GM19455 (cell line): ENCODE measurements around the gene TMEM191B.
"Not testable (repeated sequence)": the region's sequence is repeated elsewhere in the genome, so short reads cannot be mapped to it uniquely, and the experiment has no call there.

Source experiments
- ATAC-seq: cut with Tn5 transposase; IDR thresholded peaks from one replicate; pipeline ENCODE4 v1.9.1; 2021; ENCODE audit not compliant: unreplicated experiment

Gene TMEM191B

GRCh38 chr22:18527752-18528596 lies at the start of gene TMEM191B:
TMEM191B (plus strand) TSS chr22:18527802; CDS start chr22:18527981, 179 bp downstream.
- ATAC-seq: peak; percentile 16

GRCh38 chr22:18496227-18496626 lies 31.4 kb upstream of the TMEM191B start:
- not testable (repeated sequence) for ATAC-seq

- not testable (repeated sequence) for ATAC-seq
Observed at GRCh38 chr22:18511327-18511726, 16.3 kb upstream of the TMEM191B start.

GRCh38 chr22:18512378-18512777 lies 15.2 kb upstream of the TMEM191B start:
- not testable (repeated sequence) for ATAC-seq

GRCh38 chr22:18513454-18513853 lies 14.1 kb upstream of the TMEM191B start:
- ATAC-seq: not testable (repeated sequence)

- ATAC-seq: not testable (repeated sequence)
Observed at GRCh38 chr22:18518061-18518460, 9.5 kb upstream of the TMEM191B start, which contains the start of gene GGTLC3. GGTLC3 (minus strand) TSS chr22:18518161; CDS start chr22:18517897, 264 bp downstream.

- not testable (repeated sequence) for ATAC-seq
Observed at GRCh38 chr22:18522762-18523161, 4.8 kb upstream of the TMEM191B start.

GRCh38 chr22:18523328-18523727 lies 4.3 kb upstream of the TMEM191B start:
- not testable (repeated sequence) for ATAC-seq

- ATAC-seq: peak; percentile 65
Observed at GRCh38 chr22:18528597-18529415, 1.2 kb downstream of the TMEM191B start.

GRCh38 chr22:18529416-18530145 lies 2.0 kb downstream of the TMEM191B start:
- peak; percentile 25 for ATAC-seq

- not testable (repeated sequence) for ATAC-seq
Observed at GRCh38 chr22:18533633-18534032, 6.0 kb downstream of the TMEM191B start.

- ATAC-seq: not testable (repeated sequence)
Observed at GRCh38 chr22:18534315-18534714, 6.7 kb downstream of the TMEM191B start.

- ATAC-seq: not testable (repeated sequence)
Observed at GRCh38 chr22:18539994-18540393, 12.4 kb downstream of the TMEM191B start.

GRCh38 chr22:18543400-18543799 lies 15.8 kb downstream of the TMEM191B start:
- not testable (repeated sequence) for ATAC-seq

- not testable (repeated sequence) for ATAC-seq
Observed at GRCh38 chr22:18544615-18545014, 17.0 kb downstream of the TMEM191B start.

GRCh38 chr22:18549458-18550179 lies 22.0 kb downstream of the TMEM191B start:
- ATAC-seq: not testable (repeated sequence)

- ATAC-seq: not testable (repeated sequence)
Observed at GRCh38 chr22:18551046-18551445, 23.4 kb downstream of the TMEM191B start.

GRCh38 chr22:18552839-18553597 lies 25.4 kb downstream of the TMEM191B start:
- not testable (repeated sequence) for ATAC-seq
